GM19463 (cell line): Measurements from ENCODE around the gene OXER1.

Experiments used
- ATAC-seq: cut with Tn5 transposase; IDR thresholded peaks from one replicate; pipeline ENCODE4 v1.9.1; 2021; ENCODE audit warnings: mild to moderate bottlenecking, moderate library complexity; ENCODE audit not compliant: unreplicated experiment

Gene OXER1

GRCh38 chr2:42764096-42764495 is at the start of gene OXER1:
OXER1 (minus strand) TSS chr2:42764135; CDS start chr2:42764062, 73 bp downstream.
- no peak for ATAC-seq

GRCh38 chr2:42812899-42813479 is 49.1 kb upstream of the OXER1 start:
- no peak for ATAC-seq

GRCh38 chr2:42810971-42811811 is 47.3 kb upstream of the OXER1 start:
- peak; percentile 3 for ATAC-seq

- peak; percentile 74 for ATAC-seq
These were observed 46.4 kb upstream of the OXER1 start for GRCh38 chr2:42810121-42810970.

- peak; percentile 54 for ATAC-seq
These were observed 45.8 kb upstream of the OXER1 start for GRCh38 chr2:42809819-42810120.

- ATAC-seq = no peak
These were observed 45.3 kb upstream of the OXER1 start for GRCh38 chr2:42809131-42809818.

- ATAC-seq = no peak
These were observed 44.4 kb upstream of the OXER1 start for GRCh38 chr2:42808301-42808700.

- ATAC-seq = no peak
These were observed 42.9 kb upstream of the OXER1 start for GRCh38 chr2:42806786-42807185.

- ATAC-seq = no peak
These were observed 41.0 kb upstream of the OXER1 start for GRCh38 chr2:42804891-42805290.

GRCh38 chr2:42804338-42804737 is 40.4 kb upstream of the OXER1 start:
- no peak for ATAC-seq

- ATAC-seq = no peak
These were observed 38.2 kb upstream of the OXER1 start for GRCh38 chr2:42802150-42802549.

- no peak for ATAC-seq
These were observed 37.4 kb upstream of the OXER1 start for GRCh38 chr2:42801381-42801780.

- ATAC-seq = no peak
These were observed 37.0 kb upstream of the OXER1 start for GRCh38 chr2:42800981-42801380.

- ATAC-seq = no peak
These were observed 36.6 kb upstream of the OXER1 start for GRCh38 chr2:42800461-42800962.

- ATAC-seq = no peak
These were observed 35.9 kb upstream of the OXER1 start for GRCh38 chr2:42799881-42800280.

- ATAC-seq = no peak
These were observed 33.3 kb upstream of the OXER1 start for GRCh38 chr2:42797281-42797680.

- no peak for ATAC-seq
These were observed 32.7 kb upstream of the OXER1 start for GRCh38 chr2:42796427-42797248.

- ATAC-seq = peak; percentile 31
These were observed 31.9 kb upstream of the OXER1 start for GRCh38 chr2:42795841-42796301.

- no peak for ATAC-seq
These were observed 31.3 kb upstream of the OXER1 start for GRCh38 chr2:42795275-42795674.
